SH-SY5Y (cell line): ENCODE results near the gene PRLH.

ENCODE experiments used
- GATA2 ChIP-seq: IDR thresholded peaks from 2 replicates; pipeline ENCODE4 v1.6.1; 2011; ENCODE audit warnings: mild to moderate bottlenecking, low read depth, low read length
- GATA3 ChIP-seq: IDR thresholded peaks from 2 replicates; pipeline ENCODE4 v1.6.1; 2011; ENCODE audit warnings: low read depth, mild to moderate bottlenecking, low read length, moderate library complexity

- TF ChIP-seq GATA2 (no peak), GATA3 (no peak)
Observed at GRCh38 chr2:237520290-237520689, 46.1 kb upstream of the PRLH start.
